Smooth muscle cell (in vitro differentiated cells): ENCODE results near the gene MRPS35. TPM values are rescaled to one million over a fixed set of nuclear protein-coding genes. Genes with fewer than 3 reads are reported as not detected.
A peak's percentile ranks its signal among the peaks of the same experiment; 100 is the strongest.

Experiments used
- DNase-seq: peaks from one replicate; lab custom pipeline; 2025; ENCODE audit not compliant: unreplicated experiment; lab: John Stamatoyannopoulos, UW
- H2AFZ ChIP-seq: fragments of 200-600 bp; sonication (generic); 2 replicates; pipeline ENCODE4 v1.6.0; 2016; ENCODE audit warnings: antibody characterized with exemption, low read depth, mild to moderate bottlenecking
- H3F3A ChIP-seq: fragments of 200-600 bp; sonication (generic); 2 replicates; pipeline ENCODE4 v1.6.0; 2017; ENCODE audit warnings: antibody characterized with exemption, low read depth
- H3K27ac ChIP-seq: fragments of 200-600 bp; sonication (generic); 2 replicates; pipeline ENCODE4 v1.5.1; 2016; ENCODE audit warnings: low read depth, mild to moderate bottlenecking
- H3K27me3 ChIP-seq: fragments of 200-600 bp; sonication (generic); 2 replicates; pipeline ENCODE4 v1.6.1; 2016; ENCODE audit warnings: low read depth, mild to moderate bottlenecking
- H3K36me3 ChIP-seq: fragments of 200-600 bp; sonication (generic); 2 replicates; pipeline ENCODE4 v1.5.1; 2016; ENCODE audit warnings: low read depth
- H3K4me1 ChIP-seq: fragments of 200-600 bp; sonication (generic); 2 replicates; pipeline ENCODE4 v1.5.1; 2016; ENCODE audit warnings: low read depth
- H3K4me2 ChIP-seq: fragments of 200-600 bp; sonication (generic); 2 replicates; pipeline ENCODE4 v1.6.0; 2016; ENCODE audit warnings: mild to moderate bottlenecking
- H3K4me3 ChIP-seq: fragments of 200-600 bp; sonication (generic); 2 replicates; pipeline ENCODE4 v1.5.1; 2016; ENCODE audit warnings: mild to moderate bottlenecking
- H3K79me2 ChIP-seq: fragments of 200-600 bp; sonication (generic); 2 replicates; pipeline ENCODE4 v1.6.0; 2016; ENCODE audit warnings: low read depth, mild to moderate bottlenecking
- H3K9ac ChIP-seq: fragments of 200-600 bp; sonication (generic); 2 replicates; pipeline ENCODE4 v1.6.0; 2016; ENCODE audit warnings: low read depth
- H3K9me3 ChIP-seq: fragments of 200-600 bp; sonication (generic); replicated peaks from 2 replicates; pipeline ENCODE4 v1.5.1; 2016; ENCODE audit warnings: low read depth
- H4K20me1 ChIP-seq: fragments of 200-600 bp; sonication (generic); 2 replicates; pipeline ENCODE4 v1.6.0; 2016; ENCODE audit warnings: low read depth
- WGBS: methylation state at CpG from one replicate; pipeline ENCODE4 v1.1.7; 2016; ENCODE audit warnings: low lambda C conversion rate; 5-methylcytosine and 5-hydroxymethylcytosine counted together
- polyA plus RNA-seq: library from polyadenylated mRNA; unstranded; fragments of >200 nt; fragmentation: Nextera tagmentation; extraction: Ambion mirVana; gene quantifications from 2 replicates; pipeline ENCODE4 v1.2.1, GENCODE V29; 2016
- total RNA-seq: library from RNA; depleted of rRNA; stranded (reverse); fragments of >200 nt; gene quantifications from 2 replicates; pipeline ENCODE4 v1.2.3, GENCODE V29; 2014
- TF ChIP-seq, protein P1 (sequence below): fragments of 200-600 bp; sonication (generic); IDR thresholded peaks from 2 replicates; pipeline ENCODE4 v1.5.1; 2017; ENCODE audit warnings: borderline replicate concordance, mild to moderate bottlenecking, antibody characterized with exemption; ENCODE audit not compliant: insufficient read depth, poor library complexity, severe bottlenecking

Gene MRPS35
- total and polyA plus RNA-seq, 2 experiments from 2014 or later = 51.6 to 77.1 TPM

DNA sequence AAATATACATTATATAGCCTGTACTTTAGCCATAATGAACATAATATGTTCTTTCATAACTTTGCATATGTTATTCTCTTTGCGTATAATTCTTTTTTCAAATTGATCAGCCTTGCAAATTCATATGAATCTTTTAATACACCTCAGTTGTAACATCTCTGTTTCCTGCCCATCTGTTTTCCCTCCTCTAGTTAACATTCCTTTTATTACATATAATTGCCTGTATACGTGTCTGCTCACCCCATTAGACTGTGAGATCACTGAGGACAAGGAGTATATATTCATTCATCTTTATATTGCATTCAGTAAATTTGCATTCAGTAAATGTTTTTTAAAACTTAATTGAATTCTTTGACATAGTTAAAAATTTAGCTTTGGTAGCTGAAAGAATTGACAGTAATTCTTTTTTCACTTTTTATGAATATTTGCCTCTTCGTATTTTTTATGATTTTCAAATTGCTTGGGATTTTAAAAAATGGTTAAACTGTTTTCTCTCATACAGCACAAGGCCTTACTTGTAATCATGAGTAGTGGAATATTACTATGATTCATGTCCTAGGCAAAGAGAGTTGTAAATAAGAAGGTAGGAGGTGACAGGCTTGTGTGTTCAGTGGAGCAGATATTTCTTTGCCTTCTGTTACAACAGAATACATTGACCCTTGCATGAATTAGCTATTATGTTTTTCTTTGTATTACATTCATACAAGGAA lies 36.6 kb downstream of the MRPS35 start:
- 86% methylated on average over 3 of the region's 3 CpGs for WGBS
- no peak for DNase-seq
- H3K27ac ChIP-seq = peak overlapping the region; percentile 27
- no peaks in the 10 kb centered on the region for H3K27me3 ChIP-seq
- H3K4me3 ChIP-seq = no peak overlapping the region
- H4K20me1 ChIP-seq = no peaks in the 10 kb centered on the region
- peaks cover 6% of the 10 kb centered on the region for H3K36me3 ChIP-seq
- no peak overlapping the region for H2AFZ ChIP-seq
- H3K4me1 ChIP-seq = no peaks in the 10 kb centered on the region
- no peaks in the 10 kb centered on the region for H3K79me2 ChIP-seq
- no peak overlapping the region for H3K9ac ChIP-seq
- TF ChIP-seq, protein P1, sequence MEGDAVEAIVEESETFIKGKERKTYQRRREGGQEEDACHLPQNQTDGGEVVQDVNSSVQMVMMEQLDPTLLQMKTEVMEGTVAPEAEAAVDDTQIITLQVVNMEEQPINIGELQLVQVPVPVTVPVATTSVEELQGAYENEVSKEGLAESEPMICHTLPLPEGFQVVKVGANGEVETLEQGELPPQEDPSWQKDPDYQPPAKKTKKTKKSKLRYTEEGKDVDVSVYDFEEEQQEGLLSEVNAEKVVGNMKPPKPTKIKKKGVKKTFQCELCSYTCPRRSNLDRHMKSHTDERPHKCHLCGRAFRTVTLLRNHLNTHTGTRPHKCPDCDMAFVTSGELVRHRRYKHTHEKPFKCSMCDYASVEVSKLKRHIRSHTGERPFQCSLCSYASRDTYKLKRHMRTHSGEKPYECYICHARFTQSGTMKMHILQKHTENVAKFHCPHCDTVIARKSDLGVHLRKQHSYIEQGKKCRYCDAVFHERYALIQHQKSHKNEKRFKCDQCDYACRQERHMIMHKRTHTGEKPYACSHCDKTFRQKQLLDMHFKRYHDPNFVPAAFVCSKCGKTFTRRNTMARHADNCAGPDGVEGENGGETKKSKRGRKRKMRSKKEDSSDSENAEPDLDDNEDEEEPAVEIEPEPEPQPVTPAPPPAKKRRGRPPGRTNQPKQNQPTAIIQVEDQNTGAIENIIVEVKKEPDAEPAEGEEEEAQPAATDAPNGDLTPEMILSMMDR = no peak
- H3K4me2 ChIP-seq = no peak overlapping the region
- H3F3A ChIP-seq = no peaks in the 10 kb centered on the region
- no peaks in the 10 kb centered on the region for H3K9me3 ChIP-seq

DNA sequence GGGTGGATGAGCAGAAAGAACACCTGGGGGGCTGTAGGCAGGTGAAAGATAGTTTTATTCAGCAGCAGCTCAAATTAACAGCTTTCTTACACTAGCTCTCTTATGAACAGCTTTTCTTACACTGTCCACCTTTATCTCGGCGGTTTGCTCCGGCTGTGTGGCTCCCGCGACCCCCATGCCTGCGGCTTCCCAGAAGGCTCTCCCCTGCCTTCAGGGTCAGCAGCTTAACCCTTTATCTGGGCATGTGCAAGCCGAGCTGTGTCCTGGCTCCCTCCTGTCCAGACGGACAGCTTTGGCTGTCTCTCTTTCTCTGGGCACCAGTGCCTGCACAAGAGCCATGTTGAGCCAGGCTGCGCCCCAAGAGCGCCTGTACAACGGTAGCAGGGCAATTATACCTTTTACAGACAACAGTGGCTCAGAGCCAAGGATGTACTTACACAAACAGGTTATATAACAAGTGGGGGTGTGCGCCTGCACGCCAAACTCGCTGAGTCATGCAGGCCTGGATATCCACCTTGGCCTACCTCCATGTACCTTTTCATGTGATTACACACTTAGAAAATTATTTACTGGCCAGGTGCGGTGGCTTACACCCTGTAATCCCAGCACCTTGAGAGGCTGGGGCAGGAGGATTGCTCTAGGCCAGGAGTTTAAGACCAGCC lies 40.9 kb downstream of the MRPS35 start:
- Histone ChIP-seq H3F3A (no peaks in the 10 kb centered on the region), H3K27me3 (no peaks in the 10 kb centered on the region), H3K4me3 (no peak overlapping the region), H3K79me2 (no peaks in the 10 kb centered on the region), H4K20me1 (no peaks in the 10 kb centered on the region), H3K9ac (no peak overlapping the region), H2AFZ (no peak overlapping the region), H3K36me3 (peaks cover 14% of the 10 kb centered on the region), H3K9me3 (no peaks in the 10 kb centered on the region), H3K4me1 (no peaks in the 10 kb centered on the region), H3K27ac (no peak overlapping the region), H3K4me2 (no peak overlapping the region)
- DNase-seq = no peak
- WGBS = 85% methylated on average over 15 of the region's 15 CpGs
- TF ChIP-seq, protein P1 = no peak

DNA sequence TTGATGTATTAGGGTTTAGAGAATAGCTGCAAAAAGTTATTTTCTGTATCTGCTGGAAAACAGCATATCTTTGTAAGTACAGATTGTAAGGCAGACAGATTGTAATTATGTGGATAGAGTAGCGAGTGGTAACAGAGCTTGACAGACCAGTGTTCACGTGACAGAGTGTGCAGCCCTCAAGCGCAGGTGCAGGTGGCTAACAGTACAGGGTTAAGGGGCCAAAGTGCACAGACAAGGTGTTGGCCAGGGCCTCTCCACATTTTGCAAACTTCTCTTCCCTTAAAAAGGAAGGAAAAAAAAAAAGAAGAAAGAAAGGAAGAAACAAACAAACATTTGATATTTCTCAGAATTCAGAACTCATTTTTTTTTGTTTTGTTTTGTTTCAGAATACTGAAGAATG lies 44.2 kb downstream of the MRPS35 start:
- H3K36me3 ChIP-seq = peaks cover 14% of the 10 kb centered on the region
- no peaks in the 10 kb centered on the region for H3F3A ChIP-seq
- no peak overlapping the region for H3K4me2 ChIP-seq
- TF ChIP-seq, protein P1 = no peak
- H3K4me3 ChIP-seq = no peak overlapping the region
- WGBS = 94% methylated on average over 3 of the region's 3 CpGs
- no peaks in the 10 kb centered on the region for H4K20me1 ChIP-seq
- no peak overlapping the region for H2AFZ ChIP-seq
- DNase-seq = no peak
- no peaks in the 10 kb centered on the region for H3K4me1 ChIP-seq
- H3K79me2 ChIP-seq = no peaks in the 10 kb centered on the region
- no peaks in the 10 kb centered on the region for H3K9me3 ChIP-seq
- no peak overlapping the region for H3K9ac ChIP-seq
- H3K27ac ChIP-seq = no peak overlapping the region
- H3K27me3 ChIP-seq = no peaks in the 10 kb centered on the region

DNA sequence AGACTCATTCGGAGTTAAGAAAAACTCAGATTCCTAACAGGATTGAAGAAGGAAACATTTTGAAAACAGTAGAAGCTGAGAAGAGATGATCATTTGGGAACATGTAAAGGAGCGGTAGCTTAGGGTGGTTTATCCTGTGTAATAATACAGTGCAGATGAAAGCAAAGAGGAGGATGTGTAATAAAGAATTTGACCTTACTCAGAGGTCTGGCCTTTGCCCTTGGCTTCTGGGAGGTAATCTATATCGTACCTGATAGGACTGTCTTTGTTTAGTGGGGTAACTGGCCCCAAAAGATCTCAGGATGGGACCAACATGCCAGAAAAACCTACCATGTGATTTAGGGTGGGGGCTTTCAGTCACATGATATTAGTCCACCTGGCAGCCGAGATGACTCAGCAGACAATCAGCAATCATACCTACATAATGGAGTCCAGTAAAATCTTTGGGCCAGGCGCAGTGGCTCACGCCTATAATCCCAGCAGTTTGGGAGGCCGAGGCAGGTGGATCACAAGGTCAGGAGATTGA lies 46.1 kb downstream of the MRPS35 start:
- H3F3A ChIP-seq = no peaks in the 10 kb centered on the region
- TF ChIP-seq, protein P1 = no peak
- H3K9me3 ChIP-seq = no peaks in the 10 kb centered on the region
- H3K36me3 ChIP-seq = peaks cover 14% of the 10 kb centered on the region
- H3K9ac ChIP-seq = no peak overlapping the region
- no peaks in the 10 kb centered on the region for H3K27me3 ChIP-seq
- no peaks in the 10 kb centered on the region for H4K20me1 ChIP-seq
- no peaks in the 10 kb centered on the region for H3K4me1 ChIP-seq
- 94% methylated on average over 7 of the region's 7 CpGs for WGBS
- no peak overlapping the region for H3K27ac ChIP-seq
- no peak overlapping the region for H3K4me2 ChIP-seq
- no peak for DNase-seq
- H3K4me3 ChIP-seq = no peak overlapping the region
- H3K79me2 ChIP-seq = no peaks in the 10 kb centered on the region
- no peak overlapping the region for H2AFZ ChIP-seq
